Keratinocyte (primary cell): ENCODE results near the gene TMEM115.

Experiments used
- CTCF ChIP-seq, 3 experiments: IDR thresholded peaks in 1 of 3; conservative IDR thresholded peaks in 1 of 3; optimal IDR thresholded peaks in 1 of 3; 2 replicates in 2 of 3; 3 replicates in 1 of 3; pipeline versions ENCODE3 to v1.5.1; 2011; ENCODE audit warnings: low read length in 3 of 3, mild to moderate bottlenecking in 3 of 3, moderate library complexity in 2 of 3, control low read depth in 1 of 3, inconsistent platforms in 1 of 3; ENCODE audit not compliant: insufficient read depth in 2 of 3; ENCODE audit errors: extremely low read depth in 1 of 3
- EZH2 ChIP-seq: IDR thresholded peaks from one replicate; pipeline ENCODE4 v1.6.1; 2012; ENCODE audit warnings: inconsistent platforms, mild to moderate bottlenecking, low read length, moderate library complexity

- no peak for TF ChIP-seq CTCF (optimal IDR thresholded peaks at IDR 0.05 in 1 of 3, IDR thresholded peaks at IDR 0.05 in 1 of 3, conservative IDR thresholded peaks at IDR 0.05 in 1 of 3; ENCODE audit: extremely low read depth in 1 of 3, insufficient read depth in 2 of 3, low read length in 3 of 3)
- TF ChIP-seq EZH2, result no peak
Observed at GRCh38 chr3:50330330-50330729, 29.0 kb downstream of the TMEM115 start.
